OCI-LY3 (cell line): Measurements from ENCODE around the gene KRTAP9-6.
"Not testable (repeated sequence)": the region's sequence is repeated elsewhere in the genome, so short reads cannot be mapped to it uniquely, and the experiment has no call there.

Source experiments
- H2AFZ ChIP-seq: fragments of 200-600, 300-600 bp; shearing (Covaris generic); 2 replicates; pipeline ENCODE4 v1.6.0; 2014; ENCODE audit warnings: antibody characterized with exemption, low read depth, low read length
- H3K27ac ChIP-seq: fragments of 200-600, 300-600 bp; sonication (generic); 2 replicates; pipeline ENCODE4 v1.5.1; 2014; ENCODE audit warnings: mild to moderate bottlenecking, low read length, moderate library complexity, mixed read lengths
- H3K27me3 ChIP-seq: fragments of 200-600, 300-600 bp; sonication (generic); 2 replicates; pipeline ENCODE4 v1.6.1; 2014; ENCODE audit warnings: low read depth, low read length, mixed read lengths
- H3K36me3 ChIP-seq: fragments of 200-600, 300-600 bp; sonication (generic); replicated peaks from 2 replicates; pipeline ENCODE3; 2014; ENCODE audit warnings: low read depth, low read length, mixed read lengths
- H3K4me1 ChIP-seq: fragments of 300-600, 200-600 bp; sonication (generic); 2 replicates; pipeline ENCODE4 v1.6.1; 2014; ENCODE audit warnings: low read length, mixed read lengths
- H3K4me2 ChIP-seq: fragments of 200-600, 300-600 bp; sonication (generic); 2 replicates; pipeline ENCODE4 v1.6.1; 2014; ENCODE audit warnings: low read length, mixed read lengths
- H3K4me3 ChIP-seq: fragments of 300-600, 200-600 bp; sonication (generic); 2 replicates; pipeline ENCODE4 v1.5.1; 2014; ENCODE audit warnings: antibody characterized with exemption, mild to moderate bottlenecking, low read length, moderate library complexity
- H3K79me2 ChIP-seq: fragments of 300-600, 200-600 bp; shearing (Covaris generic); 2 replicates; pipeline ENCODE4 v1.6.1; 2014; ENCODE audit warnings: mild to moderate bottlenecking, low read length, mixed read lengths
- H3K9ac ChIP-seq: fragments of 300-600, 200-600 bp; shearing (Covaris generic); 2 replicates; pipeline ENCODE4 v1.6.0; 2014; ENCODE audit warnings: mild to moderate bottlenecking, low read length, moderate library complexity
- H3K9me3 ChIP-seq: fragments of 200-600, 300-600 bp; shearing (Covaris generic); 2 replicates; pipeline ENCODE4 v1.6.1; 2014; ENCODE audit warnings: low read length, mixed read lengths; ENCODE audit not compliant: insufficient read depth
- H4K20me1 ChIP-seq: fragments of 200-600, 300-600 bp; sonication (generic); 2 replicates; pipeline ENCODE4 v1.6.1; 2016; ENCODE audit warnings: low read length, mixed read lengths; ENCODE audit not compliant: insufficient read depth
- EZH2phosphoT487 ChIP-seq: fragments of 200-600 bp; shearing (Covaris generic); IDR thresholded peaks from 2 replicates; pipeline ENCODE4 v1.6.1; 2018; ENCODE audit warnings: antibody characterized with exemption, mixed run types, low read depth
- TF ChIP-seq, protein P1 (sequence below): fragments of 200-600, 300-600 bp; sonication (generic); IDR thresholded peaks from 2 replicates; pipeline ENCODE4 v1.5.1; 2014; ENCODE audit warnings: antibody characterized with exemption, low read length, low read depth

KRTAP9-6 gene

DNA sequence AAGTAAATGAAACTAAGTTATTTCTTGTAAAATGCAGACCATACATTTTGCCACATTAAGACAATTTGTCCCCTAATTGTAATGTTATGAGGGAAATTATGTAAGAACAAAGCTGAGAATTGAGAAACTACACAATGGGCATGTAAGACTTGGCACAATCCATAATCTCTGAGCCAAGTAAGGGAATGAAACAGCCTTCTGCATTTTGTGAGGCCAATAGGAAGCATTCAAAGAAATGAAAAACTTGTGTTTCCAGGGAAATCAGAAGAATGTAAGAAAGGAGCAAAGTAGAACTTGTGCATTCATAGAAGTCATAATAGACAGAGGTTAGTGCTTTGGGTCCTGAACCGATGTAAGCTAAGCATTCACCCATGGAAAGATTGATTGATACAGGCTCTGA, 13.9 kb upstream of the KRTAP9-6 start:
- Histone ChIP-seq H3K9ac (no peak overlapping the region), H4K20me1 (no peaks in the 10 kb centered on the region), H3K4me3 (no peak overlapping the region), H3K4me1 (no peaks in the 10 kb centered on the region), H3K27me3 (peaks cover 22% of the 10 kb centered on the region), H3K36me3 (no peaks in the 10 kb centered on the region), H3K4me2 (no peak overlapping the region), H3K79me2 (no peaks in the 10 kb centered on the region), H3K9me3 (no peaks in the 10 kb centered on the region), H2AFZ (no peak overlapping the region), H3K27ac (no peak overlapping the region)
- TF ChIP-seq, protein P1, sequence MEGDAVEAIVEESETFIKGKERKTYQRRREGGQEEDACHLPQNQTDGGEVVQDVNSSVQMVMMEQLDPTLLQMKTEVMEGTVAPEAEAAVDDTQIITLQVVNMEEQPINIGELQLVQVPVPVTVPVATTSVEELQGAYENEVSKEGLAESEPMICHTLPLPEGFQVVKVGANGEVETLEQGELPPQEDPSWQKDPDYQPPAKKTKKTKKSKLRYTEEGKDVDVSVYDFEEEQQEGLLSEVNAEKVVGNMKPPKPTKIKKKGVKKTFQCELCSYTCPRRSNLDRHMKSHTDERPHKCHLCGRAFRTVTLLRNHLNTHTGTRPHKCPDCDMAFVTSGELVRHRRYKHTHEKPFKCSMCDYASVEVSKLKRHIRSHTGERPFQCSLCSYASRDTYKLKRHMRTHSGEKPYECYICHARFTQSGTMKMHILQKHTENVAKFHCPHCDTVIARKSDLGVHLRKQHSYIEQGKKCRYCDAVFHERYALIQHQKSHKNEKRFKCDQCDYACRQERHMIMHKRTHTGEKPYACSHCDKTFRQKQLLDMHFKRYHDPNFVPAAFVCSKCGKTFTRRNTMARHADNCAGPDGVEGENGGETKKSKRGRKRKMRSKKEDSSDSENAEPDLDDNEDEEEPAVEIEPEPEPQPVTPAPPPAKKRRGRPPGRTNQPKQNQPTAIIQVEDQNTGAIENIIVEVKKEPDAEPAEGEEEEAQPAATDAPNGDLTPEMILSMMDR = no peak
- TF ChIP-seq EZH2phosphoT487 = no peak

DNA sequence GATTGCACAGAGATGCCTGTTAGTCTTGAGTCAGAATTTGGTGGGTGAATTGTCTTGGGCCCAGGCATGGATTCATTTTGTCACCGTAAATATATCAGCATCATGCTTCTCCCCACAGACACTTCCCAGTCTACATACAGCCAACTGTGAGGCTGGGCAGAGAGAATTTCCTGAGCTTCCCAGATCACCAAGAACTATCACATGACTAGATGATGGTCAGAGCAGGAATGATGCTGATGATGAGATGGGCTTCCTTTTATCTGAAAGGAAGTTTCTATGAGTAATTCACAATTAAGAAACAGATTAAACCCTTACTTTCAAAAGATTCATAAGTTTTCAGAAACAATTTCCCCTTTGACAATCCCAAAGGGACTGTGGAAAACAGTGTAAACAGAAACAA, 10.3 kb upstream of the KRTAP9-6 start:
- no peak overlapping the region for H2AFZ ChIP-seq
- no peak overlapping the region for H3K4me3 ChIP-seq
- no peak overlapping the region for H3K9ac ChIP-seq
- H3K79me2 ChIP-seq = no peaks in the 10 kb centered on the region
- no peaks in the 10 kb centered on the region for H3K36me3 ChIP-seq
- TF ChIP-seq, protein P1 = no peak
- no peak for TF ChIP-seq EZH2phosphoT487
- H3K27ac ChIP-seq = no peak overlapping the region
- no peaks in the 10 kb centered on the region for H3K4me1 ChIP-seq
- H4K20me1 ChIP-seq = no peaks in the 10 kb centered on the region
- H3K27me3 ChIP-seq = peaks cover 48% of the 10 kb centered on the region
- no peaks in the 10 kb centered on the region for H3K9me3 ChIP-seq
- H3K4me2 ChIP-seq = no peak overlapping the region

DNA sequence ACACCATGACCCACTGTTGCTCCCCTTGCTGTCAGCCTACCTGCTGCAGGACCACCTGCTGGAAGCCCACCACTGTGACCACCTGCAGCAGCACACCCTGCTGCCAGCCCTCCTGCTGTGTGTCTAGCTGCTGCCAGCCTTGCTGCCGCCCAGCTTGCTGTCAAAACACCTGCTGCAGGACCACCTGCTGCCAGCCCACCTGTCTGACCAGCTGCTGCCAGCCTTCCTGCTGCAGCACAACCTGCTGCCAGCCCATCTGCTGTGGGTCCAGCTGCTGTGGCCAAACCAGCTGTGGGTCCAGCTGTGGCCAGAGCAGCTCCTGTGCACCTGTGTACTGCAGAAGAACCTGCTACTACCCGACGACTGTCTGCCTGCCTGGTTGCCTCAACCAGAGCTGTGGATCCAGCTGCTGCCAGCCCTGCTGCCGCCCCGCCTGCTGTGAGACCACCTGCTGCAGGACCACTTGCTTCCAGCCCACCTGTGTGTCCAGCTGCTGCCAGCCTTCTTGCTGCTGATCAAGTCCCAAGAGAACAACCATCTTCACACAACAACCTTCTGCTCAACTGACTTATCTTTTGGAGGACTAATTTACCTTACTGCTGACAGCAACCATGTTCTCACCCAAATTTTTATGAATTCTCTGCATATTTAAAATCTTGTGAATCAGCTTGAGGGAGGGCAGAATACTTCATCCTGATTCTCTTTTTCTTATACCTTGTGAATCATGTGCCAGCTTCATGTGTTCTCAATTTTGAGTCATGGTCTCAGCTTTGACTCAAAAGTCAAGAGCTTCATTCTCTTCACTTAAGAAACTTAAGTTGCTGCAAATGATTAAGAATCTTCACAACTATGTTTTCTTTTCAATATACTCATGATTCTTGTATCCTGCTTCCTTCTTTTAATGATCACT, 9.5 kb upstream of the KRTAP9-6 start, which contains the start of gene KRTAP9-9:
Gene KRTAP9-9, plus strand, starts transcription at position 4 of the 910 bp plus-strand sequence.
- H3K27me3 ChIP-seq = peaks cover 42% of the 10 kb centered on the region
- H3K36me3 ChIP-seq = not testable (repeated sequence)

DNA sequence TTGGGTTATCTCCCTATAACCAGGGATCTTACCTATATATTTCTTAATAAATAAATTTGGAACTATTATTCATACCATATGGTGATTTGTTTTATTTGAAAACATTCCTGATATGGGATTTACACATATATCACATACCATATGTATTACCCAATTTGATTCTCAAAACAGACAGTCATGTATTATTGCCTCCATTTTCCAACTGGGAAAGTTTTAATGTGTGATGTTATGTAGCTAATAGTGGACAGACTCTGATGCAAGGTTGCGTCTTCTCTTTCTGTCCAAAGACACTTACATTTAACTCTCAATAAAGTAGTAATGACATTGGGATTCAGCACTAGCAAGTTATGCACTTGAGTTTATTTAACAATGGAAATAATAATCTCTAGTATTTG, 8.9 kb upstream of the KRTAP9-6 start:
- Histone ChIP-seq H3K27ac (no peak overlapping the region), H3K4me3 (no peak overlapping the region), H3K36me3 (no peaks in the 10 kb centered on the region), H3K79me2 (no peaks in the 10 kb centered on the region), H2AFZ (no peak overlapping the region), H3K4me1 (no peaks in the 10 kb centered on the region), H4K20me1 (no peaks in the 10 kb centered on the region), H3K4me2 (no peak overlapping the region), H3K9me3 (no peaks in the 10 kb centered on the region), H3K27me3 (peaks cover 39% of the 10 kb centered on the region), H3K9ac (no peak overlapping the region)
- TF ChIP-seq, protein P1 = no peak
- no peak for TF ChIP-seq EZH2phosphoT487

More for the DNA sequence above, 9.5 kb upstream of the KRTAP9-6 start, which contains the start of gene KRTAP9-9:
- H3K4me3 ChIP-seq, H3K27ac ChIP-seq, H2AFZ ChIP-seq, H4K20me1 ChIP-seq, H3K79me2 ChIP-seq, H3K9me3 ChIP-seq, H3K9ac ChIP-seq, H3K4me2 ChIP-seq, H3K4me1 ChIP-seq: not testable (repeated sequence)
